GM13976 (cell line): ENCODE results near the gene SLCO2A1.

ENCODE experiments used
- DNase-seq: peaks from one replicate; pipeline ENCODE4 v3.0.0; 2012; ENCODE audit warnings: low spot score
- in situ Hi-C: fragments of 300-500 bp; cut with MboI; formaldehyde crosslinking; loops from one replicate; pipeline ENCODE4 v1.12.0; 2022; ENCODE audit warnings: low sequenced_read_pairs, mixed read lengths, inconsistent platforms; ENCODE audit not compliant: unreplicated experiment
- TF ChIP-seq, protein P1 (sequence below): IDR thresholded peaks from 2 replicates; pipeline ENCODE4 v1.5.1; 2012; ENCODE audit warnings: borderline replicate concordance, mild to moderate bottlenecking; ENCODE audit not compliant: insufficient read depth; ENCODE audit errors: extremely low read depth, missing control alignments, control extremely low read depth

The SLCO2A1 gene

DNA sequence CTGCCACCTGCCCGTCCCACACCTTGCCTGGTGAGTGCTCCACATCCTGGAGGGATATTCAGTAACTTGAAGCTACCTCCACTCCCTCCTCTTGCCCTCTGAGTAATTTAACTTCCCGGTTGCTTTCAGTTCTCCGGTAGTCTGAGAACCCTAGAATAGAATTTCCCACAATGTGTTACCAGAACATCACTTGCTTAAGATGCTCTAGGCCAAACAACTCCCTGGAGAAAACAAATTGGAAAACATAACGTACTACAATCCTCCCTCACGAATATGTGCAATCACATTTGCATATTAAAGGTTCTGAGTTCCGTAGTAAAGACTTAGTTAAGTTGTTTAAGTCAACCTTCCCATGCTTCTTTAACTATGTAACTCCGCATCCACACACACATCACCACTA lies 44.8 kb downstream of the SLCO2A1 start:
- DNase-seq, result no peak
- in situ Hi-C loops, result no loop called here
- TF ChIP-seq, protein P1, sequence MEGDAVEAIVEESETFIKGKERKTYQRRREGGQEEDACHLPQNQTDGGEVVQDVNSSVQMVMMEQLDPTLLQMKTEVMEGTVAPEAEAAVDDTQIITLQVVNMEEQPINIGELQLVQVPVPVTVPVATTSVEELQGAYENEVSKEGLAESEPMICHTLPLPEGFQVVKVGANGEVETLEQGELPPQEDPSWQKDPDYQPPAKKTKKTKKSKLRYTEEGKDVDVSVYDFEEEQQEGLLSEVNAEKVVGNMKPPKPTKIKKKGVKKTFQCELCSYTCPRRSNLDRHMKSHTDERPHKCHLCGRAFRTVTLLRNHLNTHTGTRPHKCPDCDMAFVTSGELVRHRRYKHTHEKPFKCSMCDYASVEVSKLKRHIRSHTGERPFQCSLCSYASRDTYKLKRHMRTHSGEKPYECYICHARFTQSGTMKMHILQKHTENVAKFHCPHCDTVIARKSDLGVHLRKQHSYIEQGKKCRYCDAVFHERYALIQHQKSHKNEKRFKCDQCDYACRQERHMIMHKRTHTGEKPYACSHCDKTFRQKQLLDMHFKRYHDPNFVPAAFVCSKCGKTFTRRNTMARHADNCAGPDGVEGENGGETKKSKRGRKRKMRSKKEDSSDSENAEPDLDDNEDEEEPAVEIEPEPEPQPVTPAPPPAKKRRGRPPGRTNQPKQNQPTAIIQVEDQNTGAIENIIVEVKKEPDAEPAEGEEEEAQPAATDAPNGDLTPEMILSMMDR, result no peak

DNA sequence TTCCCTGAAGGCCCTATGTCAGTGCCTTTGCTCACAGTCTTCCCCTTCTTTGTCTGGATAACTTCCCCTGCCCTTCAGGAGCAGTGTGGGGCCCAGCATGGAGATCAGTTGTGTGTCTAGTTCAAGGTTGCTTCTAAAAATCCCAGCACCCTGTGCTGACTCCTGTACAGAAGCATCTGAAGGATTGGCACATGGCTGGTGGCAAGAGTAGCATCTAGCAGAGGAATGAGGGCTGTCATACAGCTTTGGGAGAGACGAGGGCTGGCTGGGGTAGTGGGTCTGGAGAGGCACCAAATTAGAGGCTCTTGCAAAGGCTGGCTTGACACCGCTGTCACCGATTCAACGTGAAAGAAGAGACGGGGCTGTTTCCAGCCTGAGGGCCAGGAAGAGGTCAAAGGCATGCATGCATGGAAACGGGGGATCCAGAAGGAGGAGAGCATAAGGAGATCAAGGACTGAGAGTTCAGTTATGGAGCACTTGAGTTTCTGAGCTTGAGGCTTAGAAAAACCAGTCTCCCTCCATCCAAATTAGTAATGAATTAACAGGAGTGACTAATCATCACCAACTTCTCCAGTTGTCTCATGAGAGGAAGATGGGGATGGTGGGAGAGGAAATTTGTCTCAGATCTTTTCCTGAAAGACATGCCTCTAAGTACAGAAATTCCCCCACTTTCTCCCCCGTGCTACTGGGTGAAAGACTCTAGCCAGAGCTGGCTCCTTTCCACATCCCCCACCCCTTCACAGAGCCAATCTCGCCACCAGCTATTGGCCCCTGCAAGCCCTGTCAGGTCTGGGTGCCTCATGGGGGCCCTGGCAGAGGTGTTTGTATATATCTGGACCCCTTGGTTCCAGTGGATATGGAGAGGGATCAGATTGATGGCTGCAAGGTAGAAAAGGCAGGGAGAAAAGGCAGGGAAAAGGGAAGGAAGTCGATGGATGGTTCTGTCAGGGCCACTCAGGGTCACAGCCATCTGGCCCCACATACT lies 45.9 kb downstream of the SLCO2A1 start:
- TF ChIP-seq, protein P1, result no peak
- no peak for DNase-seq
- in situ Hi-C loops, result no loop called here

DNA sequence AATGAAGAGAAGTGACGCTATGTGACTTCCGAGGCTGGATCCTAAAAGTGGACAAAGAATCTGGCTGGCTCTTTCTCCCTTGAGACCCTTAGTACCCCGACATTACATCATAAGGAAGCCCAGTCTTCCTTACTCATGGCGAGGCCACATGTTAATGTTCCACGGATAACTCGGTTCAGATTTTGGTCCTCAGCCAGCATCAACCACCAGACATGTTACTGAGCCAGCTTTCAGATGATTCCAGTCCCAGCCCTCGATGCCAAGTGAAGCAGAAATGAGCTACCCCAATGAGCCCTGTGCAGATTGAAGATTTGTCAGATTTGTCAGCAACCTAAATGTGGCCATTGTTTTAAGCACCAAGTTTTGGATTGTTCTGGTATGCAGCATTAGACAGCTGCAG lies 46.6 kb downstream of the SLCO2A1 start:
- in situ Hi-C loops, result no loop called here
- DNase-seq, result no peak
- TF ChIP-seq, protein P1, result no peak

DNA sequence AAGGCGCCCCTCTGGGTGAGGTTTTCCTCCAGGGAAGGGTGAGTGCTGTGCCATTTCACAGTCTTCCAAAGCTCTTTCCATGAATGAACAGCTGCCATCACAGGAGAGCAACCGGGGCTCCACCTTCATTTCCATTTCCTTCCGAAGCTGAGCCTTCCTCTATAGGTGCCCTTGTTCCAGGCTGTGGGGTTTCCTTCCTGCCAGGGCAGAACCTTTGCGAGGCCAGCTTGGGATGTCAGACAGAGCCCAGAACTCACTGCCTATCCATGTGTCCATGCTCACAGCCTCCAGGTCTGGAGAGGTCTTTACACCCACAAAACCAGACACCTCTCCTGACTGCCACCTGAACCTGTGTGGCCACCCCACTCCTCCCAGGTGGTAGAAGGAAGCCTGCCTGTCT lies 49.2 kb downstream of the SLCO2A1 start:
- TF ChIP-seq, protein P1, result no peak
- no peak for DNase-seq
- in situ Hi-C loops, result no loop called here

DNA sequence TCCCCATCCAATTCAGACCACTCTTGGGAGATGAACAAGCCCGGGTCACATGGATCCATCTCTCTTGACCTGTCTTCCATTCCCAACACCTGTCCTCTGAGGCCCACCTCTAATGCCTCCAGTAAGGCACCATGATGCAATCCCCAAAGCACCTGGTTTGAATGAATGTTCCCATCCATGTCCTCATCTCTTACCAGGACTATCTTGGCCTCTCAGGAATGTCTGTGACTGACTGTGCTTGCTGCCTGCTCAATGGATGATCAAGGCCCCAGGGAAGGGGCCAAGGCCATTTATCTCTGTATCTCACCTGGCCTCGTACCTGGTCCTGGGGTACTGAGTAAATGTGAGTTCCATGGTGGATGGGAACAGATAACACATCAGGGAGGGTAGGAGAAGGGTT lies 49.7 kb downstream of the SLCO2A1 start:
- in situ Hi-C loops, result no loop called here
- TF ChIP-seq, protein P1, result no peak
- DNase-seq, result no peak

DNA sequence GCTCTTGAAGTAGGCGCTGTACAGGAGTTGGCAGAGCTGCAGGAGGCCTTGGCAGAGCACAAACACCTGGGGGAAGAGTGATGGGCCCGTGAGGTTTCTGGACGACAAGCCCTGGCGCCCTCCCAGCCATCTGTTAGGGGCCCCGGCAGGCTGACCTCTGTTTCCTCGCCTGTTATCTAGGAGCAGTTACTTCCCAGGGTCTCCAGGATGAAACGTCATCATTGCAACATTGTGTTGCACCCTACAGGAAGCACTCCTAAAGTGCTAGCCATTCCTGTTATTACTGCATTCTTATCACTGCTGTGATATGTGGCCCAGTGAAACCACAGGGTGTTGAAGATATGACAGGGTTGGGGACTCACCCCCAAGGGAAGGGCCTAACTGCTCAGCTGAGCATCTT lies 50.2 kb downstream of the SLCO2A1 start:
- TF ChIP-seq, protein P1, result no peak
- in situ Hi-C loops, result no loop called here
- no peak for DNase-seq
